Endodermal cell (in vitro differentiated cells): Measurements from ENCODE around the gene PPP1R14C. TPM values are rescaled to one million over a fixed set of nuclear protein-coding genes. Genes with fewer than 3 reads are reported as not detected.
A peak's percentile ranks its signal among the peaks of the same experiment; 100 is the strongest.

ENCODE experiments used
- DNase-seq: peaks from one replicate; pipeline ENCODE4 v3.0.0-alpha.2; 2017
- H3K27ac ChIP-seq: 2 replicates; pipeline ENCODE4 v1.5.1; 2013; ENCODE audit warnings: mild to moderate bottlenecking, low read depth, low read length, moderate library complexity
- H3K27me3 ChIP-seq: 2 replicates; pipeline ENCODE4 v1.6.1; 2013; ENCODE audit warnings: mild to moderate bottlenecking, low read length, moderate library complexity; ENCODE audit not compliant: insufficient read depth, control insufficient read depth, poor library complexity, severe bottlenecking
- H3K36me3 ChIP-seq: 2 replicates; pipeline ENCODE4 v1.7.0; 2013; ENCODE audit warnings: mild to moderate bottlenecking, low read length, moderate library complexity; ENCODE audit not compliant: control insufficient read depth, insufficient read depth
- H3K4me1 ChIP-seq: one replicate; pipeline ENCODE4 v1.7.0; 2013; ENCODE audit warnings: low read length; ENCODE audit not compliant: control insufficient read depth, insufficient read depth
- H3K4me3 ChIP-seq: 2 replicates; pipeline ENCODE4 v1.5.1; 2013; ENCODE audit warnings: mild to moderate bottlenecking, low read length, moderate library complexity
- H3K9ac ChIP-seq: 2 replicates; pipeline ENCODE4 v1.6.1; 2013; ENCODE audit warnings: mild to moderate bottlenecking, low read length, moderate library complexity; ENCODE audit not compliant: poor library complexity, severe bottlenecking; ENCODE audit errors: extremely low read depth
- H3K9me3 ChIP-seq: 2 replicates; pipeline ENCODE4 v1.6.1; 2013; ENCODE audit warnings: mild to moderate bottlenecking, low read length, moderate library complexity; ENCODE audit not compliant: control insufficient read depth
- H3K27ac Mint-ChIP-seq: 2 replicates; pipeline ENCODE4 v1.8.0; 2020; ENCODE audit warnings: mixed read lengths
- H3K27me3 Mint-ChIP-seq: 2 replicates; pipeline ENCODE4 v1.8.0; 2021; ENCODE audit warnings: mild to moderate bottlenecking, mixed read lengths; ENCODE audit not compliant: insufficient read depth
- H3K36me3 Mint-ChIP-seq: 2 replicates; pipeline ENCODE4 v1.8.0; 2020; ENCODE audit warnings: low read depth, mixed read lengths
- H3K4me1 Mint-ChIP-seq: 2 replicates; pipeline ENCODE4 v1.8.0; 2020; ENCODE audit warnings: mixed read lengths
- H3K4me3 Mint-ChIP-seq: 2 replicates; pipeline ENCODE4 v1.8.0; 2020; ENCODE audit warnings: mild to moderate bottlenecking, moderate library complexity, mixed read lengths
- H3K9me3 Mint-ChIP-seq: 2 replicates; pipeline ENCODE4 v1.8.0; 2020; ENCODE audit warnings: mild to moderate bottlenecking, mixed read lengths
- CTCF ChIP-seq: fragments of 200-600 bp; sonication (generic); conservative IDR thresholded peaks from 2 replicates; pipeline ENCODE4 v1.5.0; 2021; ENCODE audit warnings: antibody characterized with exemption, mild to moderate bottlenecking
- WGBS, 2 experiments: methylation state at CpG; one replicate each; pipeline versions ENCODE4 v1.1.5 to v1.1.7; 2013; ENCODE audit warnings: missing lambda C conversion rate in 2 of 2, mixed read lengths in 1 of 2; ENCODE audit not compliant: insufficient coverage in 1 of 2, insufficient read length in 1 of 2; 5-methylcytosine and 5-hydroxymethylcytosine counted together
- total RNA-seq, 2 donors: library from RNA; stranded (reverse); fragmentation: NEBNext Ultra II Directional in 1 of 2; extraction: Animal tissue kit (Norgen Biotek cat#: 25700) in 1 of 2; gene quantifications; 2 replicates in 1 of 2; 3 replicates in 1 of 2; pipeline ENCODE4 v1.2.1, GENCODE V29; 2021

Gene PPP1R14C
- total RNA-seq, 2 donors from 2014 or later, result 0.20 to 0.29 TPM

- Histone ChIP-seq H3K9me3 (peaks cover 11% of the 10 kb centered on the region), H3K27ac (no peak overlapping the region), H3K36me3 (no peaks in the 10 kb centered on the region), H3K4me3 (no peak overlapping the region), H3K9ac (no peak overlapping the region), H3K27me3 (no peaks in the 10 kb centered on the region), H3K4me1 (no peaks in the 10 kb centered on the region)
- Mint-ChIP-seq H3K27ac (no peak overlapping the region), H3K4me3 (no peak overlapping the region), H3K4me1 (peaks cover 2% of the 10 kb centered on the region), H3K27me3 (no peaks in the 10 kb centered on the region), H3K9me3 (peaks cover 11% of the 10 kb centered on the region), H3K36me3 (no peaks in the 10 kb centered on the region)
- TF ChIP-seq CTCF, result no peak
- no peak for DNase-seq
- whole genome bisulfite sequencing, 2 experiments, result 86 to 100% methylated on average over 1 to 2 of the region's 2 CpGs
Measured at GRCh38 chr6:150249261-150249660, 106.4 kb downstream of the PPP1R14C start.

GRCh38 chr6:150250826-150251225, 108.0 kb downstream of the PPP1R14C start:
- H3K27me3 Mint-ChIP-seq, result no peaks in the 10 kb centered on the region
- H3K27ac ChIP-seq, result no peak overlapping the region
- no peak overlapping the region for H3K27ac Mint-ChIP-seq
- no peaks in the 10 kb centered on the region for H3K27me3 ChIP-seq
- WGBS, 2 experiments, result 74 to 80% methylated on average over 1 to 4 of the region's 4 CpGs
- peaks cover 2% of the 10 kb centered on the region for H3K4me1 Mint-ChIP-seq
- TF ChIP-seq CTCF, result no peak
- H3K4me1 ChIP-seq, result no peaks in the 10 kb centered on the region
- peaks cover 11% of the 10 kb centered on the region for H3K9me3 ChIP-seq
- H3K4me3 ChIP-seq, result no peak overlapping the region
- H3K36me3 ChIP-seq, result no peaks in the 10 kb centered on the region
- H3K9ac ChIP-seq, result no peak overlapping the region
- H3K4me3 Mint-ChIP-seq, result no peak overlapping the region
- peak; percentile 64 for DNase-seq
- no peaks in the 10 kb centered on the region for H3K36me3 Mint-ChIP-seq
- H3K9me3 Mint-ChIP-seq, result peaks cover 11% of the 10 kb centered on the region

GRCh38 chr6:150251566-150252186, 108.8 kb downstream of the PPP1R14C start:
- H3K9me3 Mint-ChIP-seq, result peaks cover 11% of the 10 kb centered on the region

More at GRCh38 chr6:150251566-150252186, 108.8 kb downstream of the PPP1R14C start:
- no peaks in the 10 kb centered on the region for H3K27me3 ChIP-seq
- no peak for TF ChIP-seq CTCF
- peaks cover 11% of the 10 kb centered on the region for H3K9me3 ChIP-seq
- no peaks in the 10 kb centered on the region for H3K4me1 ChIP-seq
- no peak overlapping the region for H3K4me3 ChIP-seq
- Mint-ChIP-seq H3K27ac (no peak overlapping the region), H3K4me1 (peaks cover 2% of the 10 kb centered on the region), H3K36me3 (no peaks in the 10 kb centered on the region), H3K4me3 (no peak overlapping the region), H3K27me3 (no peaks in the 10 kb centered on the region)
- H3K27ac ChIP-seq, result no peak overlapping the region
- H3K36me3 ChIP-seq, result no peaks in the 10 kb centered on the region
- no peak for DNase-seq
- H3K9ac ChIP-seq, result no peak overlapping the region
- 97% methylated on average over 6 of the region's 6 CpGs for WGBS, 2 experiments
